ENCODE data around the gene KRT38.
"Not testable (repeated sequence)": the region's sequence is repeated elsewhere in the genome, so short reads cannot be mapped to it uniquely, and the experiment has no call there.

The KRT38 gene

DNA sequence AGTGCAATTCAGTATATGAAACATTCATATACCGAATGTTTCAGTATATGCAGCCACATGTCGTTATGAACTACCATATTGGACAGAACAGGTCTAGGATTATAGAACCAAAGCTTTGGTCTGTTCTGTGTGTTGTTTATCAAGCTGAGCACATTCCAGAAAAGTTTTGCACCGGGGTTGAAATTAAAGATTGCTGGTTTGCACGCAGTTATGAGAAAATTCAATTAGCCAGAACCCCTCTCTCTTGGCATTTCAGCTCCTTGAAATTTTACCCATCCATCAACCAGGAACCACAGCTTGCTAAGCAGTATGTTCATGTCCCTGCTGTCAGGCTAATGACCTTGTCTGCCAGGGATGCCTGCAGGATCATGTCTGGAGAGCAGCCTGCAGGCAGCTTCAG lies 16.9 kb upstream of the KRT38 start:
- DNase-seq = no peak

DNA sequence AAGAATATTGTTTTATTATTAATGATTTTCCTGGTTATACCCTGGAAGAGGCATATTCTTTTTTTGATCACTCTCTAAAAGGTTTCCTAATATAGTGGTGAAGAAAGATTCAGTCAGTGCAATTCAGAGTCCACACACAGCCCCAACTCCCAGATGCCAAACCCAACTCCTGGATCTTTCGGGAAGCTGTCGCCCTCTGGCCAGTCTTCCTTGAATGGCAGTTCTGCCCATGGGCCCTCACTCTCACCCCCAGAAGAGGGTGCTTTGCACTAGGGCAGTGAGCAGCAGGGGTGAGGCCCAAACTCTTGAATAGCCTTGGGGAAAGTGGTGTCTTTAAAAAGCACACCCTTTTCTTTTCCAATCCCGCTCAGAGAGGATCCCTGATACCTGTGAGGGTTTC lies 15.4 kb upstream of the KRT38 start:
- DNase-seq = no peak

DNA sequence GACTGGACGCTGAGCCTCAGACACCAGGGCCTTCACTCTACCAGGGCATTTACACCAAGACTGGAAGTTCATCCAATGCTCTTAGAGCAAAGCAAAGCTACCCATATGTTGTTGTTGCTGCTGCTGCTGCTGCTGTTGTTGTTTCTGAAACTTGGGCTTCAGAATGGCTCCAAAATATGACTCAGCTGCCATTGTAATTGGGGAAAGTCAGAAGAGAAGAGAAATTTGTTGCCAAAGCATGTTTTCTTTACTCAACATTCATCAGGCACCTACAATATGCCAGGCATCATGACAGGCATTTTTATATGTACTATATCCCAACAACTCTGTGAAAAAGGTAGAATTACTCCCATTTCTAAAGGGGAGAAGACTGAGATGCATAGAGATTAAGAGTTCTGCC lies 14.5 kb upstream of the KRT38 start:
- no peak for DNase-seq

DNA sequence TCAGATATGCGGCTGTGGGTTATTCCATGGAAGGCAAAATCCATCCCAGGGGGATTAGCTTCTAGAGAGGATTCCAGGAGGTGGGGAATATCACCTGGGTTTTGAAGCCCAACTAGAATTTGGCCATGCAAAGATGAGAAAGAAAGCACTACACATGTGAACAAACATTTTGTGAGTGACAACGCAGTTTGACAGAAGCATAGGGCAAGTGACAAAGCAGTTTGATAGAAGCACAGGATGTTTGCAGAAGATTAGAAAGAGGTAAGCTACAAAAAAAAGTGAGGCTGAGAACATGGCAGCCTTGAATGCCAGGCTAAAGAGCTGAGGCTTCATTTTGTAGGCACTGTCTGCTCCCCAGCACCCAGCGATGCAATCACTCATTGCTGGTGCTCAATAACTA lies 12.3 kb upstream of the KRT38 start:
- no peak for DNase-seq

DNA sequence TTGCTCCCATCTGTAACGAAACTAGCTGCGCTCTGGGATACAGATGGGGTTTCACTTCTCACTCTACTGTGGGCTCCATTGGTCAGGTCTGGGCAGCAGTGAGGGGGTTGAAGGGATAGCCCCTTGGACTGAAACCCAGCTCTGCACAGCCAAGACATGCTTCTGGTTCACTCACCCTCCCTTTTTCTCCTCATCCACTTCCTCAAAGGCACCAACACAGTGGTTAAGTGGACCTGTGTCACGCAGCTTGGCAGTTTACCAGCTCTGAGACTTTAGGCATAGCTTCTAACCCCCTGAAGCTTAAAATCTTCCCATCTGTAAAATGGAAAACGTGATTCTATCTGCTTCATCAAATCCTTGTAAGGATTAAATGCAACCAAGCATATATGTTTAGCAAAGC lies 11.5 kb upstream of the KRT38 start:
- DNase-seq = no peak

DNA sequence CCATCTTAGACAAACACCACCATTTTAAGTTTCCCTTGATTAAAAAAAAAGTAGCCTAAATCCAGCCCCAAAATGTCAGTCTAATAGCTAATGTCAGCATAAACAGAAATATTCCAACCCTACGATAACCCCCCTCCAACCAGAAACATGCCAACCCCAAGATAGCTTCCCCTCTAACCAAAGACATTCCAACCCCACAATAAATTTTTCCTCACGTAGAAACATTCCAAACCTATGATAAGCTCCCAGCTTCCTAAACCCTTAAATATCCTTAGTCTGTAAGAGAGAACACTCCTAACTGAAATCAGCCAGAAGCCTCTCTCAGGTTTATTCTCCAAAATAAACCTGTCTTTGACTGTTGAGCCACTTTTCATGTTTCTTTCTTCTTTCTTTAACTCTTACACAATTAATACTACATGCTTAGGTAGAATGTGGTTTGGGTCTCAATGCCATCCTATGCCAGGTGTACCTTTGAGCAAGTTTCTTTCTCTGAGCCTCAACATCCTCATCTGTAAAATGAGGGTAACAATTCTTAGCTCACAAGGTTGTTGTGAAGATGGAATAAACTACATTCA lies 10.5 kb upstream of the KRT38 start:
- DNase-seq = no peak

DNA sequence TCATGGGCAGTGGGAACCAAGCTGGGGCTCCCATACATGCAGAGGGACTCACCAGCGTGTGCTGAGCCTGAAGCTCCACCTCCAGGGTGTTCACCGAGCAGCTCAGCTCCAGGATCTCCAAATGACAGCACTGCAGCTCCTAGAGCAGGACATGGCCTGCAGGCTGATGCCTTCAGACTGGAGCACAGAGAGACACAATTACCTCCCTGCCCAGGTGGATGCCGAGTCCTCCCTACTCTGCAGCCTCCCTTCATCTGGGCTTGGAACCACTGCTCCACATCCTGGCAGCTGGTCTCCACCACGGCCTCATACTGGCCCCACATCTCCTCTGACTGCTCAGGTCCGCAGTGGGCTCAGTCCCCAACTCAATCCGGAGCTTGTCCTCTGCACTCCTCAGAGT lies 8.2 kb upstream of the KRT38 start:
- no peak for DNase-seq

DNA sequence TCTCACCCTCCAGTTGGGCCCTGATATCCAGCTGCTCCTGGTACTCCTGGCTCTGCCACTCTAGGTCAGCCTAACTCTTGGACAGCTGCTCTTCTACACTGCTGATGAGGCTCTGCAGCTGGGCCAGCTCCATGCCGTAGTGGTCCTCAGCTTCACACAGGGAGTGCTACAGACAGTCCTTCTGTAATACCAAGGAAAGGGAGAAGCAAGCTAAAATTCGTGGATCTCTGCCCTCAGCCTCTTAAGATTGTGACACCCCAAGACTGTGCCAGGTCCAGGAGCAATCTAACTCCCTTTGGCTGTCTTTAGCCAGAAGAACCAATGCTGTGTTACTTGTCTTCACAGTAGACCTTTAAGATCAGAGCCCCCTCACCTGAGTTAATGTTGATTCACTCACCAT lies 7.7 kb upstream of the KRT38 start:
- no peak for DNase-seq

DNA sequence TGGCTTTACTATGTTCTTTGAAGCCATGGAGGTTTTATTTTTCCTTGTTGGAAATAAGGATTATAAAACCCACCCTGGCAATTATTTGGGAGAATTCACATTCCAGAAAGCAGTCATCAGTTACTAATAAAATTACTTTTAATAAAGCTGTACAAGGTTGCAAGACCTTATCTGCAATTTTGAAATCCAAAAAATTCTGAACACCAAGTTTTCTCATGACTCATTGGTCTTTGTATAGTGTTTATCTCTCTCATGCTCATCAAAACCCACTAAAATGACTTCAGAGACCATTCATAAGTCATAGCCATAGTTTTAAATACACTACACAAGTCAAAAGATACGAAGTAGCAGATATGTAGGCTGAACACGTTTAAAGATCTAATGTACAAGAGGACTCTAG lies 6.0 kb upstream of the KRT38 start:
- no peak for DNase-seq

DNA sequence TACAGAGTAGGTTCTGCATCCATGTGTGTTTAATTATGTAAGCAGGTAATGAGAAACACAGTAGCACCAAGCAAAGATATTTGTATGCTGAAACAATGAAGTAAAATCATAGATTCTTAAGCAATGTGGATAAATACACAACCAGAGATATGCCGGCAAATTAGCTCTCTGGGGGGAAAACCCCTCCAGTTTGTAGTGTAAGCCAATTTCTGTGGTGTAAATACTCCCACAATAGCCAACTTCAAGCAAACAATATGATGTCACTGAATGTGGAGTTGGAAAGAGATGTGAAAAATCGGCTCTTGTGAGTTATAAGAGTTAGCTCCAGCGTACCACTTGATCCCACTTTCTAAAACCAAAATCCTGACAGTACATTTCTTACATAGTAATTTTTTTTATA lies 3.9 kb upstream of the KRT38 start:
- DNase-seq = no peak

DNA sequence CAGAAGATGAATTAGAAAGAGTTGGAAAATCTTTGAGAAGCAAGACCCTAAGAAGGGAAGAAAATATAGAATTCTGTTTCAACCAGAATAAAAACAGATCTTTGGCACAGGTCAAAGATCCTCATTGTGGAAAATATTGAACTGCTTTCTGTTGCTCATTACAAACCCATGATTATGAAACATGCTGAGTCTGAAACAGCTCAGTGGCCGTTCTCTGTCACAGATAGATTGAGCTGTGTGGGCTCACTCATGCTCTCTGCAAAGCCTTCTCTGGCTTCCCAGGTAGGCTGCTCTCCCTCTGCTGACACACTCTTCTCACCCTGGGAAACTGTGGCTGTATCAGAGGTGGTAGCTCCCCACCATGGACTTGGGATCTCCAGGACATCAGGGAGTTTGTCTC lies 3.4 kb upstream of the KRT38 start:
- no peak for DNase-seq

DNA sequence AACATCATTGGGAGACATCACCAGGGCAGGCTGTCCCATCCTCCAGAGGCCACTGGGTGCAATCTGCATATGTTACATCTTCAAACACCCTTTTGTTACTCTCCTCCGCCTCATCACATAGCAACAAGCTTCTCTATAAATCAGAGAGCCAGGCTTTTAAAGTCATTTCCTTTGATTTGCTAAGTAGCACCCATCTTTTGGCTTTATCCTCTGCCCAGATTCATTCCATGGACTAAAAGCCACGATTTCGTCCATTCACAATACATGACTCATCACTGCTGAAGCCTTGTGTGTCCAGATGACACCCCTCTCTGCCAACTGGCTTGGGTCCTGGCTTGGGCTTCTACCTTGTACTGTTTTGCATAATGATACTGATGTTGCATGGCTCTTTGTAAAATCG lies 2.0 kb upstream of the KRT38 start:
- no peak for DNase-seq

DNA sequence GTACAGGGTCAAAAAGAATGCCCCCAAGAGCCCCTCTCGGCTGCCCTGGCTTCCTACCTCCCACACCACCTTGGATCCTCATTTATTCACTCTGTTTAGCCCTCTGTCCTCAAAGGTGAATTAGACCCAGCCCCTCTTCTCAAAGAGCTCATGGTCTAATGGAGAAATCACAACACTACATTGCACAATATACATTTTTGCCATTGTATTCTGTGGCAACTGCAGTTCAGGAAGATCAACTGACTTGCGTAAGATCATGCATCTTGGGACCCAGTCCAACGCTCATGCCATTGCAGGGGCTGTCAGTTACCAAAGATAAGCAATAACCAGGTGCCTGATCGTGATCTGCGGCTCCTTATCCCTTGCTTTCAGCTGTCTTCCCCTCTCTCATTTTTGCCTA lies 1.4 kb downstream of the KRT38 start:
- no peak for DNase-seq

DNA sequence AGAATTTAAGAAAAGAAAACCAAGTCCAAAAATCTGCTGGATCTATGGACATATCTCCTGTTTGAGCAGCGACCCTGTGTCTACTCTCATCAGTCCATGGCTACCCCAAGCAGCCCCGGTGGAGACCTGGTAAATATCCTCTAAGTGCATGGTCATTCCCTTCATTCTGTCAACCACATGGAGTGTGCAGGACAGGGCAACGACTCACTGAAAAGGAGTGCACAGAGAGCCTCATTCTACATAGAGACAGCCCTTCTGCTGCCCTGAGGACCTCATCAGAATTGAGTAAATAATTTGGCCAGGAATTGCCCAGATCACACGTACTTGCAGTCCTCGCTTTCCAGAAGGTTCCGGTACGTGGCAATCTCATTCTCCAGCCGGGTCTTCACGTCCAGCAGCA lies 3.0 kb downstream of the KRT38 start:
- DNase-seq = no peak

DNA sequence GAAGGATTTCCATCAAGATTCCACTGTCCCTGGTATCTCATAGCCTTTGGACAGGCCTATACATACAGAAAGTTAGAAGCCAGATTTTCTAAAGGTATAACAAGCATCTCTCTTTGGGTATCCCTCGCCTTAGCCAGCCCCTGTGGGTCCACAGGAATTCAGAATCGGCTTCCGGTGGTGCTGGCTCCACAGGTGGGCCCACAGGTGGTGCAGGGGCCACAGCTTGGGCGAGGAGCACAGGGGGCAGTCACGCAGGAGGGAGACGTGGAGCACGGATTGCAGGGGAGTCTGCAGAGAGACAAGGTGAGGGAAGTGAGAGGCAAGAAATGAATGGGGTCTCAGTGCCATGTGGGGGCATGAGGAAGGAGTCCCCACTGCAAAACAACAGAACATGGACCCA lies 3.5 kb downstream of the KRT38 start:
- DNase-seq = no peak

DNA sequence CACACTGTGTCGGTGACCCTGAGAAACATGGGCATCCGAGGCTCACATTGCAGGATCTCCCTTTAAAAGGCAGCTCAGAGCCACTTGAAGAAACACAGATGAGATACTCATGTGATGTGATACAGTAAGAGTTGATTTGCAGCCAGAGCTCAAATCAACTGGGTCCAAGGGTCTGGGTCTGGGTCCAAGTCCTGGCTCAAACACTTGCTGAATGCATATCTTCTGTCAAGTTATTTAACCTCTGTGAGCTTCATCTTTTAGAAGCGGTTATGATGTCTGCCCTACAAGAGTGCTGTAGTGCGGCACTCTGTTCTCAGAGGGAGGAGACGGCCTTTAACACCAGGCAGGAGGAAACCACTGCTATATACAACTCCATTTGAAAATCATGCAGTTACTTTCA lies 6.4 kb downstream of the KRT38 start:
- no peak for DNase-seq

DNA sequence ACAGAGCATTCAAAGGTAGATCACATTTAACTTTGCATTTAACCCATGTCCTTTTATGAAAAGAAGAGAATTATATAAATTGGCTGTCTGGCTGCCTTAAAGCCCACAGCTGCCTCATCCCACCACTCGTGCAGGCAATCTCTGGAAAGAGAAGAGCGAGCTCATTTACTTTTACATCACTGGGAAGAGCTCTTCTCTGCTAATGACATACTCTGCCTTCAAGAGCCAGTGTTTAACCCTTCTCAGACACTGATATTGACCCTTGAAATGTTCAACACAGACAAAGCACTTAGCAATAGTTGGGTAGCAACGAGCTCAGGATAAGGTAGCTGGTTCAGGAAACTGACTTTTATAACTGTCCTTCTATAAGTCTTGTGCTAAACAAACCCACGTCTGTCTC lies 6.8 kb downstream of the KRT38 start:
- DNase-seq = no peak

DNA sequence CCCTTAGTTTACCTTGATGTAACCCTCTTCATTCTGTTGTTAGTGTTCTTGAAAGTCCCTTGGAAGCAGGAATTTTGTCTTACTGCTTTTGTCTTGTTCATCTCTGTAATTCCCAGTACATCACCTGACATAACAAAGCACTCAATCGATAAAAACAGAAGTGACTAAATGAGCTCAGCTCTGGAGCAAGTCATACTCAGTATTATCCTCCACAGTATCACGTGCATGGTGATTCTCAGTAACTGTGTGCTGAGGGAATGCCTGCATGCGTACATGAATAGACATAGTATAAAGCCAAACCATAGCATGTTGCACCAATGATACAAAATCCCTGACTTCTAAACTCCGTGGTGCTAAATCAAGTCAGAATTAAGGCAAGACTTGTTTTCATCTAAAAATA lies 7.2 kb downstream of the KRT38 start:
- DNase-seq = no peak

DNA sequence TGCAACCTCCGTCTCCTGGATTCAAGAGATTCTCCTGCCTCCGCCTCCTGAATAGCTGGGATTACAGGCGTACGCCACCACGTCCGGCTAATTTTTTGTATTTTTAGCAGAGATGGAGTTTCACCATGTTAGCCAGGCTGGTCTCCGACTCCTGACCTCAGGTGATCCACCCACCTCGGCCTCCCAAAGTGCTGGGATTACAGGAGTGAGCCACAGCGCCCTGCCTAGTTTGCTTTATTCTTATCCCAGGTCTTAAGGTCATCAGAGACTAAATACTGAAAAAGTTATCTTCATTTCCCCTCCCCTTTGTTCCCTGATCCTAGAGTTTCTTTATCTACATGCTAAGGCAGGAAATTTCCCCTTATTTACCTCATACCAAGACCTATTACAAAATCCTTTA lies 10.4 kb downstream of the KRT38 start:
- DNase-seq = not testable (repeated sequence)

DNA sequence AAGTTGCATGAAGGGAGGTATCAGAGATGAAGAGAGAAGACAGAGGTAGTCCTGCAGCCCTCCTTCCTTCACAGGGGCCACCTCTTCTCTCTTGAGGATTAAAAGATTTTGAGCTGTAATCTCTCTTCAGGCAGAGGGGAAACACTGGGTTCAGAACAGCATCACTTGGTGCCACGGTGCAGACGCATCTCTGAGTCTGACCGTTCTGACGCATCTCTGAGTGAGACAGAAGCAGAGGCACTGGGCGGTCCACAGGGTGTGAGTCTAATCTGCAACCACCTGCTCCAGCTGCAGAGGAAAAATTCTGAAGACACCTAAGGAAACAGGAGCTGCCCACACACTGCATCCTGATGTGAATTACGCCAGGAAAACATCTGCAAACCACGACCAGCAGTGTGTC lies 11.1 kb downstream of the KRT38 start:
- no peak for DNase-seq

DNA sequence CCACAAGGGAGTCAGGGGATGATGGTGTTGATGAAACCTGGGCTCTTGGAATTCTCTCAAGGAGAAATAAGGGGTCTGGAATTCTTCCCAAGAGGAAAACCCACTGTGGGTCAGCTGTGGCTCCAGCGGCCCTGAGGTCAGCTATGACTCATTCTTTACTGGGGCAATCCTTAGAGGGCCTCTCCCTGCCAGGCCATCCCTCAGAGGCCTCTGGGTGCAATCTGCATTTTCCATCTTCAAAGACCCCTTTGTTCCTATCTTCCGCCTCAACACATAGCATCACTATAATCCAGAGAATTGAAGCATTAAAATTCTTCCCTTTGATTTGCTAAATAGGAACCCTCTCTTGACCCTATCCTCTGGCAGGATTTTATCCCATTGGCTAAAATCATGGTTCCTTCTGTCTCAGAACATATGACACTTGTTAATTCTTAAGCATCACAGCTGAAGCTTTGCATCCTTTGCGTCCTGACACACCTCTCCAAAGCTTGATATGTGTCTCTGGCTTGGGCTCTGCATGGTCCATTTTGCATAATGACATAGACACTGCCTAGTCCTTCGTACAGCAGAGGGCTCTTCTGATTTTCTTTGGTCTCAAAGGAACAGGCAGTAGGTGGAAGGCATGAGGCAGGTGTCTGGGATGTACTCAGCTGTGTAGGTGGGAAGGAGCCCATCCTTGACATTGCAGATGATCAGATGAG lies 12.0 kb downstream of the KRT38 start:
- DNase-seq = no peak

DNA sequence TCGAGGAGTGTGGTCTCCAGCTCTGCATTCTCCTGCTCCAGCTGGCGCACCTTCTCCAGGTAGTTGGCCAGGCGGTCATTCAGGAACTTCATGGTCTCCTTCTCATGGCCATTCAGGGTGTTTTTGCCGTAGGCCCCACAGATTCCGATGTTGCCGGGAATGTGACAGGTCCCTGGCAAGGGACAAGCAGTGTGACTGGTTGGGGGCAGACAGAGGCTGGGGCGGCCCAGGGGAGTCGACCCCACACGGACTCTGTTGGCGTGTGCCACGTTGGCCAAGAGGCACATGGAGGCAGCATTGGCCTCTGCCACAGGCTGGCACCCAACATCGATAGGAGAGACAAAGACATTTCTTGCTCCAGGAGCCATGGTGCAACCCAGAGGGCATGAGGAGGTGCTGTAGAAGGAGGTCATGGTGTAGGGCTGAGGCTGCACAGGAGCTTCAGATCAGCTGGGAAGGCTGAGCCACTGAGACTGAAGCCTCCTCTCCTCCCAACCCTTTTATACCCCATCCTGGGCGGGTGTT lies 16.6 kb downstream of the KRT38 start, which contains the start of gene KRT37:
Gene KRT37 (minus strand): TSS at position 475 of the 525 bp plus-strand sequence. CDS start 62 bp downstream, at position 413.
- DNase-seq = no peak

DNA sequence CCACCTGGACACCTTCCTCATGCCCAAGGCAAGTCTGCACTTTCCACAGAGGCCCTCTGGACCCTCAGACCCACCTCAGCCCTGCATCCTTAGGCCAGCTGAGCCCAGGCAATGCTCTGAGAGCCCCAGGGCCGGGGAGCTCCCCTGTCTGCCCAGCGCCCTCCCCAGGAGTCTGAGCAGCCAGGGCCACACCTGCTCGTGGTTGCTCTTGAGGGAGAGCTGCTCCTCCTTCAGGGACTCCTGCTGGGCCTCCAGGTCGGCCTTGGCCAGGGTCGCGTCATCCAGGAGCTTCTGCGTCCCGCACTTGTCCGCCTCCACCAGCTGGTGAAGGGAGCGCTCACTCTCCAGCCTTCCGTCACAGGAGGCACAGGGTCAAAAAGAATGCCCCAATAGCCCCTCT lies 18.2 kb downstream of the KRT38 start:
- DNase-seq = not testable (repeated sequence)

DNA sequence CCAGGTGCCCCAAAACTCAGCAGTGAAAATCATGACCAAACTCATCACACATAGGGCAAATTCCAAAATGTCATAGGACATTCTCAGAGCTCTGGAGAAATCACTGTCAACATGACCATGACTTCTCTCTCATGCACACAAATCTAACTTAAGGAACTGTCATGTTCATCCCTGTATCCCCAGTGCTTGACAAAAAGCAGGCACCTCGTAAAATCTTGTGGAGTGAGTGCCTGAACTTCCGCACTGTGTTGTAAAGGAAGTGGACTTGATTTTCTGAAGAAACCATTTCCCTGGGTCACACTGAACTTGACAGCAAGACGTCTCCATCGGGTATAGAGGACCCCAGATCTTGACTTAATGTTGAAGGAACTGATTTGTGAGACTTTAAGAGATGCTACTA lies 19.2 kb downstream of the KRT38 start:
- no peak for DNase-seq

DNA sequence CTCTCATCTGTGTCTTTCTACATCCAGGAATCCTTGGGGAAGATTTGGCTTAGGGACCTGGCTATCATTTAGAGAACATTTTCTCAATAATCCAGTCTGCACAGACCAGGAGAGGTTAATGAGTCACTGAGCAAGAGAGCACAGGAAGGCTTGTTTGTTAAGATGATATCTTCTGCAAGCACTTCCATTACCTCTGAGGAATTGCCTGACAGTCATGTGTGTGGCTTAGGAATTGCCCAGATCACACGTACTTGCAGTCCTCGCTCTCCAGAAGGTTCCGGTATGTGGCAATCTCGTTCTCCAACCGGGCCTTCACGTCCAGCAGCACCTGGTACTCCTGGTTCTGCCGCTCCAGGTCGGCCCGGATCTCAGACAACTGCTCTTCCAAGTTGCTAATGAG lies 19.7 kb downstream of the KRT38 start:
- no peak for DNase-seq

Measured in stimulated activated CD4-positive, alpha-beta T cell treated with anti-CD3 and anti-CD28 coated beads, Interleukin-15, amount 100 ng/mL, for 24 hours (primary cell).